Measurements from ENCODE around the gene NTSR1.

NTSR1 gene

GRCh38 chr20:62753626-62754025 is 45.0 kb downstream of the NTSR1 start:
- DNase-seq (ENCODE audit: low read depth in 1 of 2, low spot score in 1 of 2): no peak

GRCh38 chr20:62754122-62754990 is 45.7 kb downstream of the NTSR1 start:
- no peak for DNase-seq (ENCODE audit: low read depth in 1 of 2, low spot score in 1 of 2)

GRCh38 chr20:62754991-62755356 is 46.3 kb downstream of the NTSR1 start:
- no peak for DNase-seq (ENCODE audit: low read depth in 1 of 2, low spot score in 1 of 2)

- DNase-seq (ENCODE audit: low read depth in 1 of 2, low spot score in 1 of 2): no peak
These were observed 47.4 kb downstream of the NTSR1 start for GRCh38 chr20:62755817-62756724.

DNA sequence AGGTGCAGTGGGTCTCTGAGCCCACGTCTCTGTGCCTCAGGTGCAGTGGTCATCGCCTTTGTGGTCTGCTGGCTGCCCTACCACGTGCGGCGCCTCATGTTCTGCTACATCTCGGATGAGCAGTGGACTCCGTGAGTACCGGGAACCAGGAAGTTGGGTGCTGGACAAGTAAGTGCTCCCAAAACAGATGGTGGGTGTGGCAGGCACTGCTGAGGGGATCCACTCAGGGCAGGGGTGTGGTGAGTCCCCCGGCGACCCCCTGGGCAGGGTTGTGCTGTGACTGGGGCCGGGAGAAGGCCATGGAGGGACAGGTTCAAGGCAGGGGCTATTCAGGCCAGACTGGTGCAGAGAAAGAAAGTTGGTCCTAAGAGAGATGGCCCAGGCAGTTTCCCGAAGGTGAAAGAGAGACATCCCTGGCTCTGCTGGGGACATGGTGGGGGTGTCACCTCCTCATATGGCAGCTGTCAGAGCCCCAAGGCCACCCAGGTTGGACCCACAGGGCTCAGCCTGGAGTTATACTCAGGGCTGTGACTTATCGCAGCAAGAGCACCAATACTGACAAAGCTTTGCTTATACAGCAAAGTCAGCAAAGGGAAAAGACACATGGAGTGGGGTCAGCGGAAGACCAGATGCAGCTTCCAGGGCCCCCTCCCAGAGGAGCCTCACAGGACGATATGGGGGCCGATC is 49.7 kb downstream of the NTSR1 start:
- DNase-seq (ENCODE audit: low read depth in 1 of 2, low spot score in 1 of 2): no peak

- DNase-seq (ENCODE audit: low read depth in 1 of 2, low spot score in 1 of 2): no peak
These were observed 51.4 kb downstream of the NTSR1 start for GRCh38 chr20:62759981-62760431.

DNA sequence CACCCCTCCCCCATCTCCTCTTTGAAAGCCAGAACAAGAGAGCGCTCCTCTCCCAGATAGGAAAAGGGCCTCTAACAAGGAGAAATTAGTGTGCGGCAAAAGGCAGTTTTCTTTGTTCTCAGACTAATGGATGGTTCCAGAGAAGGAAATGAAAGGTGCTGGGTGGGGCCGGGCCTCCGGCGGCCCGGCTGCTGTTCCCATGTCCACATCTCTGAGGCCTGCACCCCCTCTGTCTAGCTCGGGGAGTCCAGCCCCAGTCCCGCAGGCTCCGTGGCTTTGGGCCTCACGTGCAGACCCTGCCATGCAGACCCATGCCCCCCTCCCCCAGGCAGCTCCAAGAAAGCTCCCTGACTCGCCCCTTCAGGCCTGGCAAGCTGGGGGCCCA is 51.8 kb downstream of the NTSR1 start:
- no peak for DNase-seq (ENCODE audit: low read depth in 1 of 2, low spot score in 1 of 2)

DNA sequence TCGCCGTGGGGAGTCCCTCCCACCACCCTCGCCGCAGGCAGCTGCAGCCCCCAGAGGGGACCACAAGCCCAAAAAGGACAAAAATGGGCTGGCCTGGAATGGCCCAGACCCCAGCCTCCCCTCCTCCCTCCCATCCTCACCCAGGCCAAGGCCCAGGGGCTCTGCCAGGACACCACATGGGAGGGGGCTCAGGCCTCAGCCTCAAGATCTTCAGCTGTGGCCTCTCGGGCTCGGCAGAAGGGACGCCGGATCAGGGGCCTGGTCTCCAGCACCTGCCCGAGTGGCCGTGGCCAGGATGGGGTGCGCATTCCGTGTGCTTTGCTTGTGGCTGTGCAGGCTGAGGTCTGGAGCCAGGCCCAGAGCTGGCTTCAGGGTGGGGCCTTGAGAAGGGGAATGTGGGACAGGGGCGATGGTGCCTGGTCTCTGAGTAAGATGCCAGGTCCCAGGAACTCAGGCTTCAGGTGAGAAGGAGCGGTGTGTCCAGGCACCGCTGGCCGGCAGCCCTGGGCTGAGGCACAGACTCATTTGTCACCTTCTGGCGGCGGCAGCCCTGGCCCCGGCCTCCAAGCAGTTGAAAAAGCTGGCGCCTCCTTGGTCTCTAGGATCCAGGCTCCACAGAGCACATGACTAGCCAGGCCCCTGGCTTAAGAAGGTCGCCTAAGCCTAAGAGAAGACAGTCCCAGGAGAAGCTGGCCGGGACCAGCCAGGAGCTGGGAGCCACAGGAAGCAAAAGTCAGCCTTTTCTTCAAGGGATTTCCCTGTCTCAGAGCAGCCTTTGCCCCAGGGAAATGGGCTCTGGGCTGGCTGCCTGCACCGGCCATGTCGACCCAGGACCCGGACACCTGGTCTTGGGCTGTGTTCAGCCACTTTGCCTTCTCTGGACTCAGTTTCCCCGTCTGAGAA is 52.5 kb downstream of the NTSR1 start:
- DNase-seq (ENCODE audit: low read depth in 1 of 2, low spot score in 1 of 2): no peak

DNA sequence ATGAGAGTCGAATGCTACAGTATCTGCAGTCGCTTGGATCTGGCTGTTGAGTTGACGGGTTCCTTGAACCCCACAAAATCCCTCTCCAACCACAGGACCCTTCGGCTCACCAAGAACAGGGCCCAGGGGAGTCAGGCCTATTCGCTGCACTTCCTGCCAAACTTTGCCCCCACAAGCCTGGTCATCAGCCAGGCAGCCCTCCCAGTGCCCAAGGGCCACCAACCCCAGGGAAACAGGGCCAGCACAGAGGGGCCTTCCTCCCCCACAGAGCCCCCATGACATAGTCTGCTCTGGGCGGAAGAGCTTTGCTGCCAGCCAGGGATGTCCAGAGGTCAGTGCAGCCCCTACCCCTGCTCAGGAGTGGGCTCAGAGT is 53.1 kb downstream of the NTSR1 start:
- DNase-seq (ENCODE audit: low read depth in 1 of 2, low spot score in 1 of 2): no peak

GRCh38 chr20:62762376-62762775 is 53.7 kb downstream of the NTSR1 start:
- no peak for DNase-seq (ENCODE audit: low read depth in 1 of 2, low spot score in 1 of 2)

GRCh38 chr20:62762801-62763368 is 54.2 kb downstream of the NTSR1 start:
- no peak for DNase-seq (ENCODE audit: low read depth in 1 of 2, low spot score in 1 of 2)

- no peak for DNase-seq (ENCODE audit: low read depth in 1 of 2, low spot score in 1 of 2)
These were observed 54.8 kb downstream of the NTSR1 start for GRCh38 chr20:62763404-62763803.

DNA sequence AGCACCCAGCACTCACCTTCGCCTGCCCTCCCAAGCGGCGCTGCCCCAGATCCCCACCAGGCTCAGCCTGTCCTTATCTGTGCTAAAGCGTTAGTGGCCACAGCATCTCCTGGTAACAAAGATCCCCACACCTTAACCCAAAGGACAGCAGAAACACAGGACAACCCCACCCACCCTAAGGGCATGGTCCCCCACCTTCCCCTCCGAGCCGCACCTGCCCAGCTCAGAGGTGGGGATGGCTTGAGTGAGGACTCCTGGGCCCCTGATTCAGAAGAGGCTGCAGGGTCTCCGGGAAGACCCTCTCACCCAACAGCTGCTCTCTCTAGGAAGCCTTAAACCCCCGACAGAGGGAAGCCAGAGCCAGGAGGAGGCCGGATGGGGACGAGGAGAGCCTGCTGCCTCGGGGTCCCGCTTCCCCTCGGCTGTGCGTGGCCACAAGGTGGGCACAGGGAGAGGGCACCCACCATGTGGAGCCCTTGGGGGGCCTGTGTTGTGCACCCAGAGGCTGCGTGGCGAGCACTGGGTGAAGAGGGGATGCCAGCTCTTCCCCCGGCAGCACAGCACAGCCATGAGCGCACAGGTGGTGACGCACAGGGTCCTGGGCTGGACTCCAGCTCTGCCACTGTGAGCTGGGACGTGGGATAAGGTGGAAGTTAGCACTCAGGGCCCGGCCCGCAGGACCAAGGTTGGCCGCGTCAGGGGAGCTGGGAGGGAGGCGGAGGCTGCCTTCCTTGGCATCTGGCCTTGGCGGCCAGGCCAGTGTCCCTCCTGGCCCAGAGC is 55.7 kb downstream of the NTSR1 start:
- no peak for DNase-seq (ENCODE audit: low read depth in 1 of 2, low spot score in 1 of 2)

DNA sequence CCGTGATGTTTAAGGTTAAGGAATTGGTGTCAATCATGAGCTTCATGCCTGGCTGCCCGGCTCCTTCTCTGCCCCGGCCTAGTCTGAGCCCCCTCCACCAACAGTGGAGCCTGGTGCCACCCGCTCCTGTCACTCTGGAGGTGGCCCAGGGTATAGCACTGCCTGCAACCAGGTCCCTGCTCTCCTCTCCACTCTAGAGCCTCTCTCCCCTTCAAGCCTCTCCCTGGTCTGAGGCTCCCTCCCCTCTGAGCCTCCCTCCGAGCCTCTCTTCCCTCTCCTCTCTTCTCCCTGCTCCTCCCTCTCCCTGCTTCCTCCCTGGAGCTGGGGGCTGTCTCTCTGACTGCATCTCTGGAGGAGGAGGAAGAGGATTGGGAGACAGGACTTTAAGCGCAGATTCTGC is 56.4 kb downstream of the NTSR1 start:
- DNase-seq (ENCODE audit: low read depth in 1 of 2, low spot score in 1 of 2): no peak

DNA sequence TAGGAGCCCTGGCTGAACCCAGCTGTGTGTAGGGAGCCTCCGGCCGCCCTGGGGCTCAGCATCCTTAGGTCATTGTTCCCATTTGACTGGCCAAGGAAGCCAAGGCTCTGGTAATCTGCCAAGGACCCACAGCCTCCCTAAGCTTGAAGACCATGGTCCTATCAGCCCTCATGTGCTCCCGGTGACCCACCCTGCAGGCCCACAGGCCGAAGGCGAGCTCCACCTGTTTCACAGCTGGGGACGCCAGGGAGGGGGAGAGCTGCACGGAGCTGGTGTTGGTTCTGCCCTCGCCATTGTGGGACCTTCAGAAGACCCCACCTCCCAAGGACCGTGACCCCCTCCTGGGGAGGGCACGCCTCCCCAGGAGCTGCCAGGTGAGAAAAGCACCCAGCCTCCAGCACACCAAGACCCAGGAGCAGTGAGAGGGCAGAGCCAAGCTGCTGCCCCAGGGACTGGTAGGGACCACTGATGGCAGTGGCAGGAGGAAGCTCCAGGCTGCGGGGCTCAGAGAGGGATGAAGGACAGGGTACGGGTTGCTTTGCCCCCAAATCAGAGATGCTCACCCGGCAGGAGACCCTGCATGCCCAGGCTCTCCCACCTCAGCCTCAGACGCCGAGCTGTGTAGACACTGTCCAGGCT is 56.9 kb downstream of the NTSR1 start:
- DNase-seq (ENCODE audit: low read depth in 1 of 2, low spot score in 1 of 2): no peak

DNA sequence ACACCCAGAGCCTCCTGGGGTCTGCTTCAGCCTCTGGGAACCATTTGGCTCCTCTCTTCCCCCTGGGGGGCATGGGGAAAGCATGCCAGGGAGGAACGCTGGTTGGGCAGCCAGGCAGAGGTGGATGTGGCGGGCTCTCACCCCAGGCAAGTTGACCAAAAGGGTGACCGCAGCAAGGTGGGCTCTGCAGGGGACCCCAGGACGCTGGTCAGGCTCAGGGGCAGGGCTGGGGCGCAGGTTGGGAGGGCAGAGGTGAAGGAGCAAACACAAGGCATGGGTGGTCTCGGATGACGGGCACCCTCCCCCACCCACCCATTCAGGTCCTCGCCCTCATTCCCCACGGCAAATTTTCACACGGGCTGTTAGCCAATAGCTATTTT is 57.4 kb downstream of the NTSR1 start:
- DNase-seq (ENCODE audit: low read depth in 1 of 2, low spot score in 1 of 2): no peak

DNA sequence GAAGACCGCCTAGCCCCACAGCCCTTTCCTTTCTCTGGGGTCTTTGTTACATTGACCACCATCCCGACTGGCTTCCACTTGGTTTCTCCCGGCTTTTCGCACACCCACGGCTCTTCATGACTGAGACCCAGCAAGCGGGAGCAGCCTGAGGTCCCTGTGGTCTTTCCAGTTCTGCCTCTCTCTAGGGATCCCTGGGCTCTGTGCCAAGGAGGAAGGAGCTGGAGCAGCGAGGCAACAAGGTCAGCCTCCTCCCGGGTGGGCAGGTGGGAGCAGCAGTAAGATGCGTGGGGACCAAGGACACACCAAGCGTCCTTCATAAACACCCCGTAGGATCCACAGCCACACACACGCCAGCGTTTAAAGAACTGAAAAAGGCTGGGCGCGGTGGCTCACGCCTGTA is 58.1 kb downstream of the NTSR1 start:
- DNase-seq (ENCODE audit: low read depth in 1 of 2, low spot score in 1 of 2): no peak

DNA sequence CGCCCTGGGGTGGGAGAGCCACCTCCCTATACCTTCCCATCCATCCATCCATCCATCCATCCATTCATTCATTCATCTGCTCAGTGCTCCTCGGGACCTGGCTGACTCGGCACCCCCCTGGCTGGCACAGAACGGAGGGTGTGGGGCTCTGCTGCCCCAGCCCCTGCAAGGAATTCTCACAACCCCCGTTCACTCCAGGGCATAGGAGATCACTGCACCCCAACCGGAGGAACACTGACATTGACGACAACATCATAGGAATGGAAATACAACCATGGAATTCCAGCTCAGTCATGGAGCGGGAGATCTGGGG is 59.6 kb downstream of the NTSR1 start:
- DNase-seq (ENCODE audit: low read depth in 1 of 2, low spot score in 1 of 2): no peak

GRCh38 chr20:62768551-62769287 is 60.1 kb downstream of the NTSR1 start:
- DNase-seq (ENCODE audit: low read depth in 1 of 2, low spot score in 1 of 2): no peak

Measured in activated T-helper 1 cell treated with anti-CD3 and anti-CD28 coated beads, Interleukin-2, amount 50 U/mL, for 16 hours (primary cell).